ENCODE data around the gene OMP. TPM values are rescaled to one million over a fixed set of nuclear protein-coding genes. Genes with fewer than 3 reads are reported as not detected.
A peak's percentile ranks its signal among the peaks of the same experiment; 100 is the strongest.

The OMP gene
- total and polyA plus RNA-seq, 2 of the 4 experiments (the other 2 are of a cell fraction): 0.27 TPM; not detected in 1

- POLR2A ChIA-PET (ENCODE audit: unreplicated experiment): no interaction called here
- Histone ChIP-seq H2BK5ac (ENCODE audit: low read depth, low read length, poor library complexity, severe bottlenecking) (no peak overlapping the region), H3K18ac (ENCODE audit: low read depth, low read length) (no peak overlapping the region), H2BK15ac (ENCODE audit: low read depth, low read length) (no peak overlapping the region), H3K4me2 (ENCODE audit: low read depth, low read length) (no peak overlapping the region), H3K9me1 (ENCODE audit: insufficient read depth, low read length) (0 out of 2 replicates have a peak, but pooled peaks cover under 1% of the 10 kb centered on the region), H3K79me1 (ENCODE audit: low read depth in 1 of 2, low read length in 2 of 2) (no peaks in the 10 kb centered on the region; a peak in 1 of 4 replicates), H3K4me1 (ENCODE audit: control insufficient read depth, insufficient read depth, low read length) (no peaks in the 10 kb centered on the region), H4K5ac (ENCODE audit: low read depth, low read length) (no peak overlapping the region), H2BK20ac (ENCODE audit: low read depth, low read length) (no peak overlapping the region), H4K8ac (ENCODE audit: low read depth in 2 of 2, low read length in 2 of 2) (no peak overlapping the region), H3K23ac (ENCODE audit: low read depth, low read length) (no peak overlapping the region), H2AK9ac (replicated peaks; ENCODE audit: low read depth, low read length, poor library complexity) (peak overlapping the region; percentile 16), H2AK5ac (ENCODE audit: low read depth, low read length) (no peak overlapping the region), H3K4me3 (ENCODE audit: insufficient read depth, low read depth, low read length) (no peak overlapping the region), H3K9me3 (ENCODE audit: control insufficient read depth, insufficient read depth, low read length) (no peaks in the 10 kb centered on the region), H4K20me1 (ENCODE audit: insufficient read depth, low read length) (peaks cover 12% of the 10 kb centered on the region; the same call in 1 of the 2 replicates), H3K9ac (ENCODE audit: low read depth, low read length) (no peak overlapping the region), H3K56ac (ENCODE audit: extremely low read depth, insufficient read depth, low read length) (no peak overlapping the region), H3K27ac (ENCODE audit: insufficient read depth, low read length) (no peak overlapping the region), H2AFZ (replicated peaks; ENCODE audit: low read length, poor library complexity) (no peak overlapping the region), H3K36me3 (ENCODE audit: control insufficient read depth, insufficient read depth, low read length) (peaks cover 2% of the 10 kb centered on the region), H2BK120ac (ENCODE audit: low read depth, low read length) (no peak overlapping the region), H3K4ac (ENCODE audit: low read depth, low read length) (no peak overlapping the region), H3K27me3 (ENCODE audit: control insufficient read depth, insufficient read depth, low read length) (no peaks in the 10 kb centered on the region), H3K14ac (replicated peaks; ENCODE audit: low read depth, low read length) (no peak overlapping the region), H4K91ac (ENCODE audit: insufficient read depth, low read depth, low read length) (no peak overlapping the region)
- no peak for DNase-seq
- ATAC-seq (ENCODE audit: low read depth): no peak
- no TSS peak for BruUV-seq (replicated peaks)
- dilution Hi-C loops (cut with HindIII; ENCODE audit: low sequenced_read_pairs, unreplicated experiment) (no loop called here), intact Hi-C loops (cut with micrococcal nuclease) (no loop called here), in situ Hi-C loops (cut with MboI; ENCODE audit: low sequenced_read_pairs) (no loop called here)
- CTCF ChIA-PET: interaction anchor here (0.5 kb wide), 1 partner anchor 270 kb away, joined by 3 read pairs; no protein-coding TSS in a partner anchor
- no peak for TF ChIP-seq MAFK (IDR thresholded peaks at IDR 0.05; ENCODE audit: low read depth, low read length)
- TF ChIP-seq SMC3 (IDR thresholded peaks at IDR 0.05; ENCODE audit: low read depth, low read length): no peak
- TF ChIP-seq RFX5 (IDR thresholded peaks at IDR 0.05; ENCODE audit: low read depth, low read length): no peak
- TF ChIP-seq ELK1 (IDR thresholded peaks at IDR 0.05; ENCODE audit: borderline replicate concordance, low read depth, low read length): no peak
- TF ChIP-seq CEBPB (IDR thresholded peaks at IDR 0.05; ENCODE audit: low read depth, low read length): no peak
- TF ChIP-seq CHD1 (IDR thresholded peaks at IDR 0.05; ENCODE audit: low read depth, low read length): no peak
- TF ChIP-seq POLR2A (IDR thresholded peaks at IDR 0.05; ENCODE audit: low read depth, low read length): no peak
- no peak for TF ChIP-seq MXI1 (IDR thresholded peaks at IDR 0.05; ENCODE audit: borderline replicate concordance, low read depth, low read length)
- TF ChIP-seq BHLHE40 (IDR thresholded peaks at IDR 0.05; ENCODE audit: low read depth, low read length): no peak
- no peak for TF ChIP-seq NFE2L2 (IDR thresholded peaks at IDR 0.05; ENCODE audit: low read depth, low read length)
- TF ChIP-seq MAZ (IDR thresholded peaks at IDR 0.05; ENCODE audit: borderline replicate concordance, low read depth, low read length): no peak
- TF ChIP-seq CTCF (conservative IDR thresholded peaks at IDR 0.05; ENCODE audit: low read depth, low read length): no peak
- TF ChIP-seq FOS (IDR thresholded peaks at IDR 0.05; ENCODE audit: low read depth, low read length): no peak
- TF ChIP-seq RAD21 (IDR thresholded peaks at IDR 0.05; ENCODE audit: low read length): no peak
- WGBS, 2 experiments (ENCODE audit: extremely low coverage in 2 of 2, insufficient read length in 1 of 2): 75% methylated on average over 9 of the region's 21 CpGs; no CpG with 5 or more reads in 1 of the 2 experiments
Measured at GRCh38 chr11:77095551-77096490, 6.8 kb upstream of the OMP start.

Data from IMR-90 (cell line).